SJSA1 (cell line): ENCODE results near the gene TMEM132D. TPM values are rescaled to one million over a fixed set of nuclear protein-coding genes. Genes with fewer than 3 reads are reported as not detected.

Source experiments
- DNase-seq, 2 experiments: peaks; one replicate each; pipeline ENCODE4 v3.0.0-alpha.2; 2015 to 2020; ENCODE audit warnings: low spot score in 2 of 2, low read depth in 1 of 2
- H3K27ac ChIP-seq: fragments of 250-450 bp; sonication (Bioruptor Pico); 2 replicates; pipeline ENCODE4 v1.5.1; 2020; ENCODE audit warnings: mild to moderate bottlenecking, moderate library complexity
- H3K27me3 ChIP-seq: fragments of 250-450 bp; sonication (Bioruptor Pico); replicated peaks from 2 replicates; pipeline ENCODE4 v1.5.1; 2020; ENCODE audit warnings: mild to moderate bottlenecking, moderate library complexity
- H3K36me3 ChIP-seq: fragments of 250-450 bp; sonication (Bioruptor Pico); 2 replicates; pipeline ENCODE4 v1.5.1; 2020; ENCODE audit warnings: mild to moderate bottlenecking
- H3K4me1 ChIP-seq: fragments of 250-450 bp; sonication (Bioruptor Pico); replicated peaks from 2 replicates; pipeline ENCODE4 v1.6.1; 2021; ENCODE audit warnings: mild to moderate bottlenecking
- H3K4me3 ChIP-seq: fragments of 250-450 bp; sonication (Bioruptor Pico); 2 replicates; pipeline ENCODE4 v1.5.1; 2020; ENCODE audit warnings: mild to moderate bottlenecking
- H3K9me3 ChIP-seq: fragments of 250-450 bp; sonication (Bioruptor Pico); replicated peaks from 2 replicates; pipeline ENCODE4 v1.5.1; 2020; ENCODE audit warnings: mild to moderate bottlenecking
- total RNA-seq: library from RNA; depleted of rRNA; stranded (reverse); fragments of >200 nt; shearing (Covaris generic); gene quantifications from 2 replicates; pipeline ENCODE4 v1.2.3, GENCODE V29; 2014

TMEM132D gene
- total RNA-seq, 1 experiment from 2014 or later, result not detected

GRCh38 chr12:129385637-129385990 is 518.2 kb downstream of the TMEM132D start:
- Histone ChIP-seq H3K9me3 (0 out of 2 replicates have a peak, but pooled peaks cover 9% of the 10 kb centered on the region), H3K4me3 (no peak overlapping the region), H3K27ac (no peak overlapping the region), H3K27me3 (no peaks in the 10 kb centered on the region), H3K36me3 (no peaks in the 10 kb centered on the region), H3K4me1 (no peaks in the 10 kb centered on the region)
- DNase-seq, result no peak

DNA sequence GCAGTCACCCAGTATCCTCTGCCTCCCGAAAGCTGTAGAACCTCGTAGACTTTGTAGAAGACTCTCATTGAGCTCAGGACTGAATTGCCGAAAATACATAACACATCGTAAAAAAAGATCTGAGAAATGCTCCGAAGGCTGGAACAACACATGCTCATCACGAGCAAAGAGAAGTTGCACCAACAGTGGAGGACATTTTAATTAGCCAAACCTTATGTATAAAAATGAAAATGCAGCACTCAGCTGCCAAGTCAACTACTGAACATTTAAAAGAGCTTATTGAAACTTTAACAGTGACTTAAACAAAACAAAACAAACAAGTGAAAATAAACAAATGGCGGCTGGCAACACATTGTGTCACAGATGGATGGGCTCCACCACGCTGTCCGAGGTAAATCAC is 519.9 kb downstream of the TMEM132D start:
- no peak for DNase-seq
- Histone ChIP-seq H3K9me3 (0 out of 2 replicates have a peak, but pooled peaks cover 6% of the 10 kb centered on the region), H3K4me1 (no peaks in the 10 kb centered on the region), H3K36me3 (no peaks in the 10 kb centered on the region), H3K27ac (no peak overlapping the region), H3K27me3 (no peaks in the 10 kb centered on the region), H3K4me3 (no peak overlapping the region)

DNA sequence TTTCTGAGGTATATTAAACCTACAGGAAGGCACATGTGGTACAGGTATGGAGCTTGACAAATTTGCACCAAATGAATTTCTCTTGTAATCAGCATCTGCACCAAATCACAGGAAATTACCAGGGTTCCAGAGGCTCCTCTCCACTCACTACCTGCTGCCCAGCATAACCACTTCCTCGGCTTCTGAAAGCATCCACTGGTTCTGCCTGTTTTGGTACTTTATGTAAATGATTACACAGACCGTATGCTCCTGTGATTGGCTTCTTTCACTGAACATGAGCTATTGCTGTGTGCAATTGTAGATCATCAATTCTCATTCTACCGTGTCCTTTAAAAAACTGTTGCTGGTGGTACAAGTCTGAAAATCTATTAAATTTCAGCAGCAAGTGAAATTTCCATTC is 522.1 kb downstream of the TMEM132D start:
- Histone ChIP-seq H3K36me3 (no peaks in the 10 kb centered on the region), H3K27me3 (no peaks in the 10 kb centered on the region), H3K4me3 (no peak overlapping the region), H3K27ac (no peak overlapping the region), H3K9me3 (no peaks in the 10 kb centered on the region), H3K4me1 (no peaks in the 10 kb centered on the region)
- no peak for DNase-seq

DNA sequence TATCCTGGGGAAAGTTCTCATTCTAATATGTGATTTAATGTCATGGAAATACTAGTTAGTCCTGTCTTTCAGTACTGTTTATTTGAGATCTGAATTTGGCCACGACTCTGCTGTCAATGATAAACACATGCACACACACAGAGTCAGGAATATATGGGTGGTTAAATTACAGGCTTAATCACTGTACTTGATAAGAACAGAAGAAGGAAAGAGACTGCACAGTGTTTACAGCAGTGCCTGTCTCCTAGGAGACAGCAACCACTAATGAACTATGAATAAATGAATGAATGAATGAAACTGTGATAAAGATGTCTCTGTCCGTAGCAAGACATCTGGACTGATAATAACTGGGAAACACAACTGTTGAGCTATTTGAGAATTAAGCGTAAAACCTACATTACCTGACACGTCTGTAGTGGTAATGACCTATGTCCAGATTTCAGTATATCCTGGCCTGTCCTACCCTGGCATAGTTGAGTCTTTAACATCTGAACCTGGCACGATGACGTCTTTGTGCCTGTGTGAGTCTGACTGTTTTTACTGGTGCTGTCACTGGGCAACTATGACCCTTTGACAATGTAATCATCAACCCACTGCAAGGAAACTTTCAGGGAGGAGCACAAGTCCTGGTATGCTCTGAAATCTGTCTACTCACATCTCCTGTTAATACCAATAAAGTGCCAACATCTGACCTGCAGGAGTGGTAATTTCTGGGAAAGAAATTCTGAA is 524.6 kb downstream of the TMEM132D start:
- H3K9me3 ChIP-seq, result 0 out of 2 replicates have a peak, but pooled peaks cover 3% of the 10 kb centered on the region
- H3K27ac ChIP-seq, result no peak overlapping the region
- no peak overlapping the region for H3K4me3 ChIP-seq
- no peaks in the 10 kb centered on the region for H3K27me3 ChIP-seq
- no peak for DNase-seq
- H3K36me3 ChIP-seq, result no peaks in the 10 kb centered on the region
- no peaks in the 10 kb centered on the region for H3K4me1 ChIP-seq

GRCh38 chr12:129378496-129378895 is 525.3 kb downstream of the TMEM132D start:
- no peaks in the 10 kb centered on the region for H3K27me3 ChIP-seq
- no peaks in the 10 kb centered on the region for H3K36me3 ChIP-seq
- H3K27ac ChIP-seq, result no peak overlapping the region
- H3K9me3 ChIP-seq, result 0 out of 2 replicates have a peak, but pooled peaks cover 3% of the 10 kb centered on the region
- H3K4me1 ChIP-seq, result no peaks in the 10 kb centered on the region
- DNase-seq, result no peak
- no peak overlapping the region for H3K4me3 ChIP-seq

- DNase-seq, result no peak
- H3K4me1 ChIP-seq, result no peaks in the 10 kb centered on the region
- H3K27ac ChIP-seq, result no peak overlapping the region
- H3K27me3 ChIP-seq, result no peaks in the 10 kb centered on the region
- H3K9me3 ChIP-seq, result peaks cover 11% of the 10 kb centered on the region; the same call in 1 of the 2 replicates
- no peaks in the 10 kb centered on the region for H3K36me3 ChIP-seq
- H3K4me3 ChIP-seq, result no peak overlapping the region
Measured at GRCh38 chr12:129373746-129374145, 530.1 kb downstream of the TMEM132D start.

DNA sequence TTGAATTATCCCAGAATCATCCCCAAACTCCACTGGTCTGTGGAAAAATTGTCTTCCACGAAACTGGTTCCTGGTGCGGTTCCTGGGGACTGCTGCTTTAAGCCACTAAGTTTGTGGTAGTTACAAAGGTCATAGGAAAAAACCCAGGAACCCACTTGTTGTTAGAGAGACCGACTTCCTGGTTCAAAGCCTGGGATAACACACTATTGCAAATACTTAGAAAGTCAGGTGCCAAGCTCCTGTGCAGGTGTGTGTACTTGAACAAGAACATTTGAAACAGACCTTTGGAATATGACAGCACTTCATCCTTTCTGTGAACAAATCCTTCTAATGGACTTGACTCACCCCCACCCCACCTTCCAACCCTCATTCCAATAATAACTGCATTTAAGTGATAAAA is 530.9 kb downstream of the TMEM132D start:
- Histone ChIP-seq H3K4me3 (no peak overlapping the region), H3K27me3 (no peaks in the 10 kb centered on the region), H3K4me1 (no peaks in the 10 kb centered on the region), H3K36me3 (no peaks in the 10 kb centered on the region), H3K27ac (no peak overlapping the region), H3K9me3 (peaks cover 11% of the 10 kb centered on the region; the same call in 1 of the 2 replicates)
- DNase-seq, result no peak

DNA sequence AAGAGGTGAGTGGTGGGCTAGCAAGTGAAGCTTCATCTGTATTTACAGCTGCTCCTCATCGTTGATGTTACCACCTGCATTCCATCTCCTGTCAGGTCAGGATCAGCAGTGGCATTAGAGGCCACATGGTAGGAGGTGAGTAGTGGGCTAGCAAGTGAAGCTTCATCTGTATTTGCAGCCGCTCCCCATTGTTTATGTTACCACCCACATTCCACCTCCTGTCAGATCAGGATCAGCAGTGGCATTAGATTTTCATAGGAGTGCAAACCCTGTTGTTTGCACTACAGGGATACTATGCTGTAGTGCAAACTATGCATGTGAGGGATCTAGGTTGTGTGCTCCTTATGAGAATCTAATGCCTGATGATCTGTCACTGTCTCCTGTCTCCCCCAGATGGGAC is 531.5 kb downstream of the TMEM132D start:
- DNase-seq, result no peak
- Histone ChIP-seq H3K36me3 (no peaks in the 10 kb centered on the region), H3K4me1 (no peaks in the 10 kb centered on the region), H3K27ac (no peak overlapping the region), H3K27me3 (no peaks in the 10 kb centered on the region), H3K4me3 (no peak overlapping the region), H3K9me3 (peaks cover 11% of the 10 kb centered on the region; the same call in 1 of the 2 replicates)

GRCh38 chr12:129371268-129371667 is 532.6 kb downstream of the TMEM132D start:
- no peak overlapping the region for H3K27ac ChIP-seq
- H3K9me3 ChIP-seq, result peaks cover 8% of the 10 kb centered on the region; the same call in 1 of the 2 replicates
- no peaks in the 10 kb centered on the region for H3K36me3 ChIP-seq
- no peak overlapping the region for H3K4me3 ChIP-seq
- no peak for DNase-seq
- no peaks in the 10 kb centered on the region for H3K4me1 ChIP-seq
- H3K27me3 ChIP-seq, result no peaks in the 10 kb centered on the region

DNA sequence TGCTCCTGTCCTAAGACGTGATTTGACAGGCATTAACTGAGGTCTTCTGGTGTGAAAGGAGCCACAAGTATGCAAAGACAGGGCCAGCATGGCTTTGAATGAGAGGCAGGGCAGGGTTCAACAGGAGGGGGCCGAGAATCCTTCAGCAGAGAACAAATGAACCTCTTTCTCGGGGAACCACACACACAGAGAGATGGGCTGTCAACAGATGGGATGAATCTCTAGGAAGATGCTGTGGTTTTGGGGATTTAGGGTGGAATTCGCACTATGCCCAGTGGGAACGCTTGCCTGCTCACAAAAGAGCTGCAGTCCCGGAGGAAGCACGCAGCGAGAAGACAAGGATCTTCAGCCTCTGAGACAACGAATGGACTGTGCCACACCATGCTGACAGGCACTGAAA is 537.2 kb downstream of the TMEM132D start:
- H3K27ac ChIP-seq, result no peak overlapping the region
- H3K36me3 ChIP-seq, result no peaks in the 10 kb centered on the region
- H3K4me3 ChIP-seq, result no peak overlapping the region
- H3K9me3 ChIP-seq, result peaks cover 6% of the 10 kb centered on the region
- H3K27me3 ChIP-seq, result no peaks in the 10 kb centered on the region
- H3K4me1 ChIP-seq, result no peaks in the 10 kb centered on the region
- no peak for DNase-seq

GRCh38 chr12:129363041-129363440 is 540.8 kb downstream of the TMEM132D start:
- H3K4me1 ChIP-seq, result no peaks in the 10 kb centered on the region
- no peaks in the 10 kb centered on the region; the same call in 1 of the 2 replicates for H3K9me3 ChIP-seq
- H3K27me3 ChIP-seq, result no peaks in the 10 kb centered on the region
- DNase-seq, result no peak
- H3K27ac ChIP-seq, result no peak overlapping the region
- no peak overlapping the region for H3K4me3 ChIP-seq
- no peaks in the 10 kb centered on the region for H3K36me3 ChIP-seq

DNA sequence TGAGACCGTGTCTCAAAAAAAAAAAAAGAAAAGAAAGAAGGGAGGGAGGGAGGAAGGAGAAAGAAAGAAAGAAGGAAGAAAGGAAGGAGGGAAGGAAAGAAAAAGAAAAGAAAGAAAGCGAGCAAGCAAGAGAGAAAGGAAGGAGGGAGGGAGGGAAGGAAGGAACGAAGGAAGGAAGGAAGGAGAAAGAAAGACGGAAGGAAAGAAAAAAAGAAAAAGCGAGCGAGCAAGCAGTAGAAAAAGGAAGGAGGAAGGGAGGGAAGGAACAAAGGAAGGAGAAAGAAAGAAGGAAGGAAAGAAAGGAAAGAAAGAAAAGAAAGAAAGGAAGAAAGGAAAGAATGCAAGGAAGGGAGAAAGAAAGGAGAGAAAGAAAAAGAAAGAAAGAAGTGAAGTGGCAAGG is 546.6 kb downstream of the TMEM132D start:
- no peak overlapping the region for H3K4me3 ChIP-seq
- no peaks in the 10 kb centered on the region for H3K4me1 ChIP-seq
- H3K36me3 ChIP-seq, result no peaks in the 10 kb centered on the region
- H3K27ac ChIP-seq, result no peak overlapping the region
- no peaks in the 10 kb centered on the region for H3K27me3 ChIP-seq
- H3K9me3 ChIP-seq, result peaks cover 4% of the 10 kb centered on the region; the same call in 1 of the 2 replicates
- DNase-seq, result no peak

DNA sequence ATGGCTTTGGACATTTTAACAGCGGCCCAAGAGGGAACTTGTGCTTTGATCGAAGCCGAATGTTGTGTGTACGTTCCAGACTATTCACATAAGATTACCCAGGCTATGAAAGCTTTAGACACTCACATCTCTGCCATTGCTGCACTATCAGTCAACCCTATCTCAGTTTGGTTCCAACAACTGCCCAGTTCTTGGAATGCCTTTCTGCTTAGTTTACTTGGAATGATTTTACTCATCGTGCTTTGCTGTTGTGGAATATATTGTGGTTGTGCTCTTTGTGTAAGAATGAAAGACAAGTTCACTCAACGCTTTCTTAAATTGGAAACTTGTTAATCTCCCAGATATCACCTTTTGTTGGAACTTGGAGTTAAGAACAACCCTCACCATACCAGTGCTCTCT is 552.3 kb downstream of the TMEM132D start:
- peaks cover 4% of the 10 kb centered on the region; the same call in 1 of the 2 replicates for H3K9me3 ChIP-seq
- no peaks in the 10 kb centered on the region for H3K27me3 ChIP-seq
- H3K4me1 ChIP-seq, result no peaks in the 10 kb centered on the region
- DNase-seq, result no peak
- H3K27ac ChIP-seq, result no peak overlapping the region
- no peak overlapping the region for H3K4me3 ChIP-seq
- H3K36me3 ChIP-seq, result no peaks in the 10 kb centered on the region

DNA sequence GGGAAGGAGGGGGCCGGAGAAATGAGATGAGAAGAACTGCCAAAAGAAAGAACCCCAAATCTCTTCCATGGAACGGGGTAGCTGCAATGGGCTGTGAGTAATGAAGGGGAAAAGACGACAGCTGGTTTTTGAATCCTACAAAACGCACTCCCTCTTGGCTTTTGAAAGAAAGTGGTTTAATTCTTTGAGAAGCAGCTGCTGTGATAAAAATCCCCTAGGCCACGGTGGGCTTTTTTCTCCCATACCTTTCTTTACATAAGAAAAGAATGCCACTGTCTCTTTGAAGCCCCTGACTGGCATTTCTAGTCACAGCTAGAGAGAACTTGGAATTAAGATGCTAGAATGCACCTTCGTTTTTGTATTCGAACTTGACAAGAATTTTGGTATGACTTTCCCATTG is 564.5 kb downstream of the TMEM132D start:
- H3K36me3 ChIP-seq, result no peaks in the 10 kb centered on the region
- no peaks in the 10 kb centered on the region for H3K27me3 ChIP-seq
- H3K4me3 ChIP-seq, result no peak overlapping the region
- DNase-seq, result no peak
- no peak overlapping the region for H3K27ac ChIP-seq
- H3K4me1 ChIP-seq, result no peaks in the 10 kb centered on the region
- no peaks in the 10 kb centered on the region for H3K9me3 ChIP-seq

- Histone ChIP-seq H3K27ac (no peak overlapping the region), H3K27me3 (no peaks in the 10 kb centered on the region), H3K4me1 (no peaks in the 10 kb centered on the region), H3K9me3 (no peaks in the 10 kb centered on the region), H3K36me3 (no peaks in the 10 kb centered on the region), H3K4me3 (no peak overlapping the region)
- DNase-seq, result no peak
Measured at GRCh38 chr12:129337413-129337812, 566.4 kb downstream of the TMEM132D start.
